HEK293 (cell line): ENCODE results near the gene GOLGA8R.
"Not testable (repeated sequence)": the region's sequence is repeated elsewhere in the genome, so short reads cannot be mapped to it uniquely, and the experiment has no call there.

ENCODE experiments used
- CTCF ChIA-PET: fragments of 350-600 bp; formaldehyde crosslinking; extraction: SDS; loops from one replicate; lab custom pipeline; 2021; ENCODE audit warnings: antibody characterized with exemption; lab: Yijun Ruan, JAX
- POLR2A ChIA-PET: fragments of 300-600 bp; formaldehyde crosslinking; extraction: SDS; loops from one replicate; lab custom pipeline; 2020; ENCODE audit warnings: antibody characterized with exemption, inconsistent platforms; lab: Yijun Ruan, JAX
- H3K27ac ChIP-seq: fragments of 200-500 bp; sonication (Bioruptor generic); 2 replicates; pipeline ENCODE4 v1.5.1; 2014; ENCODE audit warnings: low read depth, low read length, control low read depth, inconsistent platforms; ENCODE audit errors: extremely low read depth
- H3K36me3 ChIP-seq, 2 experiments: fragments of 200-500 bp in 1 of 2; sonication (Bioruptor generic) in 1 of 2; 1 replicate in 1 of 2; 2 replicates in 1 of 2; pipeline ENCODE4 v1.5.1; 2014 to 2017; ENCODE audit warnings: inconsistent platforms in 2 of 2, low read length in 2 of 2; ENCODE audit not compliant: control insufficient read depth in 2 of 2, insufficient read depth in 1 of 2
- H3K4me1 ChIP-seq: fragments of 200-500 bp; sonication (Bioruptor generic); 2 replicates; pipeline ENCODE4 v1.5.1; 2014; ENCODE audit warnings: mild to moderate bottlenecking, low read length, inconsistent platforms; ENCODE audit not compliant: control insufficient read depth, insufficient read depth
- H3K4me3 ChIP-seq: 2 replicates; pipeline ENCODE4 v1.5.1; 2011; ENCODE audit warnings: low read depth, mild to moderate bottlenecking, control low read depth, low read length, moderate library complexity
- H3K9me3 ChIP-seq: fragments of 200-500 bp; sonication (Bioruptor generic); 2 replicates; pipeline ENCODE4 v1.5.1; 2014; ENCODE audit warnings: low read depth, low read length, inconsistent platforms; ENCODE audit not compliant: control insufficient read depth, insufficient read depth
- EGR2 ChIP-seq: fragments of 450-650 bp; formaldehyde crosslinking; IDR thresholded peaks from 2 replicates; pipeline ENCODE4 v1.5.1; 2016; ENCODE audit warnings: low read depth, missing biosample characterization, missing genetic modification characterization
- ZFHX2 ChIP-seq: fragments of 450-650 bp; formaldehyde crosslinking; conservative IDR thresholded peaks from 2 replicates; pipeline ENCODE4 v1.5.1; 2016; ENCODE audit warnings: missing biosample characterization, missing genetic modification characterization
- ZNF18 ChIP-seq: fragments of 450-650 bp; formaldehyde crosslinking; IDR thresholded peaks from 2 replicates; pipeline ENCODE4 v1.5.1; 2016; ENCODE audit warnings: missing biosample characterization, missing genetic modification characterization
- ZNF266 ChIP-seq: fragments of 450-650 bp; formaldehyde crosslinking; IDR thresholded peaks from 2 replicates; pipeline ENCODE4 v1.5.1; 2016; ENCODE audit warnings: missing biosample characterization, missing genetic modification characterization, low read depth

GOLGA8R gene

DNA sequence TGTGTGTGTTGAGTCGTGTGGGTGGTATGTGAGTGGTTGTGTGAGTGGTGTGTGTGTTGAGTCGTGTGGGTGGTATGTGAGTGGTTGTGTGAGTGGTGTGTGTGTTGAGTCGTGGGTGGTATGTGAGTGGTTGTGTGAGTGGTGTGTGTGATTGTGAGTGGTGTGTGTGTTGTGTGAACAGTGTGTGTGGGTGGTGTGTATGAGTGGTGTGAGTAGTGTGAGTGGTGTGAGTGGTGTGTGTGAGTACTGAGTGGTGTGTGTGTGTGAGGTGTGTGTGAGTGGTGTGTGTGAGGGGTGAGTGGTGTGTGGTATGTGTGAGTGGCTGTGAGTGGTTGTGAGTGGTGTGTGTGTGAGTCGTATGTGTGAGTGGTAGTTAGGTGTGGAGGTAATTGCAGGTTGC is 38.2 kb downstream of the GOLGA8R start:
- H3K9me3 ChIP-seq, POLR2A ChIA-PET, H3K4me1 ChIP-seq, H3K27ac ChIP-seq, H3K36me3 ChIP-seq, H3K4me3 ChIP-seq, CTCF ChIA-PET: not testable (repeated sequence)
- 0 out of 2 replicates have a peak, but pooled peaks have one; percentile 22 for TF ChIP-seq ZNF266
- TF ChIP-seq ZFHX2 (tag by site-specific recombination) = peak; percentile 98
- TF ChIP-seq ZNF18 (tag by site-specific recombination) = peak; percentile 98
- peak; percentile 97 for TF ChIP-seq EGR2 (tag by site-specific recombination)

DNA sequence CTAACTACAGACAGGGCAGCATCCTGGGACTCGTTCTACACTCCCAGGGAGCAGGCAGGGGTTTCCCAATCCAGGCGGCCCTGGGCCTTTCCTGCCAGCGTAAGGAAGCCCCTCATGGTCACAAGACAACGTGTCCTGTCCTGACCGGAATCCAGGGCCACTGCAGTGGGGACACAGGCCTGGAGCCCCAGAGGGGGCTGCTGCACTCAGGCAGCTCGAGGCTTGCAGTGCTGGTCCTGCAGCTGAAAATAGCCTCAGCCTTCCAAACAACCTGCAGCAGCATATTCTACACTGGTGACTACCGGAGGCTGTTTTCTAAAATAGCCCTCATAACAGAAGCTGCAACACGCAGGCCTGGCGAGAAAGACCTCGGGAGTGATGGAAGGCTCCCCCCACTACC is 39.2 kb downstream of the GOLGA8R start:
- H3K4me3 ChIP-seq, POLR2A ChIA-PET, H3K4me1 ChIP-seq, H3K27ac ChIP-seq, H3K9me3 ChIP-seq, H3K36me3 ChIP-seq, CTCF ChIA-PET: not testable (repeated sequence)

- CTCF ChIA-PET, H3K9me3 ChIP-seq, H3K4me3 ChIP-seq, H3K27ac ChIP-seq, POLR2A ChIA-PET, H3K4me1 ChIP-seq, H3K36me3 ChIP-seq: not testable (repeated sequence)
These were observed 45.8 kb downstream of the GOLGA8R start for GRCh38 chr15:30368271-30368670.

DNA sequence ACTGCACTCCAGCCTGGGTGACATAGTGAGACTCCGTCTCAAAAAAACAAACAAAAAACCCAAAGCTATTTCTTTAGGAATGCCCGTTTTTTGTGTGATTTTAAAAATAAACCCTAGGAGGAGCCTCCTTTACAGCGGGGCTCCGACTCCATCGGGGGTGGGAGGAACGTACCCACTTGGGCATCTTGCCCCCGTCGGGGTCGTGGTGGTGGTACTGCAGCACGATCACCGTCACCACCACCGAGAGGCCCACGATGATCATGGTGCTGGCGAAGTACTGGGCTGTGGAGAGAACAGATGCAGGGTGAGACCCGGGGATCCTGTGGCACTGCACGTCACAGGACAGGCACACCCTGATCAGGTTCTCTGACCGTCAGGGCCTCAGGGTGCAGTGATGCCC is 46.8 kb downstream of the GOLGA8R start:
- CTCF ChIA-PET, H3K4me1 ChIP-seq, H3K36me3 ChIP-seq, H3K4me3 ChIP-seq, H3K27ac ChIP-seq, POLR2A ChIA-PET, H3K9me3 ChIP-seq: not testable (repeated sequence)

- H3K27ac ChIP-seq, POLR2A ChIA-PET, H3K4me3 ChIP-seq, H3K4me1 ChIP-seq, CTCF ChIA-PET, H3K9me3 ChIP-seq, H3K36me3 ChIP-seq: not testable (repeated sequence)
These were observed 52.7 kb downstream of the GOLGA8R start for GRCh38 chr15:30361404-30361803.

- H3K4me3 ChIP-seq, H3K27ac ChIP-seq, H3K4me1 ChIP-seq, POLR2A ChIA-PET, H3K36me3 ChIP-seq, H3K9me3 ChIP-seq, CTCF ChIA-PET: not testable (repeated sequence)
These were observed 53.1 kb downstream of the GOLGA8R start for GRCh38 chr15:30360990-30361389.

- H3K4me3 ChIP-seq, H3K4me1 ChIP-seq, POLR2A ChIA-PET, H3K27ac ChIP-seq, H3K9me3 ChIP-seq, CTCF ChIA-PET, H3K36me3 ChIP-seq: not testable (repeated sequence)
These were observed 59.0 kb downstream of the GOLGA8R start for GRCh38 chr15:30355043-30355442.
